Peyer's patch (tissue), 4 donors: ENCODE data around the gene RBM27. TPM values are rescaled to one million over a fixed set of nuclear protein-coding genes. Genes with fewer than 3 reads are reported as not detected.
"Not testable (repeated sequence)": the region's sequence is repeated elsewhere in the genome, so short reads cannot be mapped to it uniquely, and the experiment has no call there.

Source experiments
- DNase-seq, 3 donors: peaks; one replicate each; pipeline ENCODE4 v3.0.0-alpha.2; 2017 to 2019
- H3K27ac ChIP-seq, 4 donors: fragments of 200-600 bp; sonication (generic); one replicate each; pipeline ENCODE4 v1.5.1; 2016 to 2019
- H3K27me3 ChIP-seq, 2 donors: fragments of 200-600 bp; sonication (generic); one replicate each; pipeline ENCODE4 v1.5.1; 2019
- H3K36me3 ChIP-seq, 3 donors: fragments of 200-600 bp; sonication (generic); one replicate each; pipeline ENCODE4 v1.5.1; 2016 to 2019
- H3K4me1 ChIP-seq, 4 donors: fragments of 200-600 bp; sonication (generic); one replicate each; pipeline ENCODE4 v1.5.1; 2016 to 2019
- H3K4me3 ChIP-seq, 4 donors: fragments of 200-600 bp; sonication (generic); 1 replicate in 3 of 4; 2 replicates in 1 of 4; pipeline ENCODE4 v1.5.1; 2016 to 2019; ENCODE audit warnings: mild to moderate bottlenecking in 1 of 4
- H3K9me3 ChIP-seq, 4 donors: fragments of 200-600 bp; sonication (generic); one replicate each; pipeline ENCODE4 v1.5.1; 2016 to 2019; ENCODE audit warnings: mild to moderate bottlenecking in 1 of 4
- CTCF ChIP-seq, 6 experiments: fragments of 450-650 bp in 4 of 6; fragments of 200-600 bp in 2 of 6; sonication (generic) in 1 of 6; IDR thresholded peaks; one replicate each; pipeline ENCODE4 v1.5.1; 2017 to 2019; ENCODE audit warnings: antibody characterized with exemption in 6 of 6, mild to moderate bottlenecking in 3 of 6, moderate library complexity in 1 of 6
- POLR2A ChIP-seq, 2 donors: fragments of 450-650 bp; IDR thresholded peaks; one replicate each; pipeline ENCODE4 v1.5.1; 2017; ENCODE audit warnings: antibody characterized with exemption in 2 of 2, mild to moderate bottlenecking in 2 of 2, moderate library complexity in 2 of 2
- total RNA-seq, 4 donors: library from RNA; depleted of rRNA; stranded (reverse); fragments of >200 nt; gene quantifications; one replicate each; pipeline ENCODE4 v1.1.0, GENCODE V29; 2016

The RBM27 gene
- total RNA-seq, 4 donors from 2014 or later, result 10.6 to 20.1 (median 14.7) TPM

- Histone ChIP-seq H3K27me3 (no peaks in the 10 kb centered on the region), H3K9me3 (no peaks in the 10 kb centered on the region), H3K27ac (no peak overlapping the region), H3K4me1 (no peaks in the 10 kb centered on the region), H3K36me3 (no peaks in the 10 kb centered on the region), H3K4me3 (no peak overlapping the region)
- DNase-seq, result no peak
- TF ChIP-seq CTCF (IDR thresholded peaks at IDR 0.05) (no peak), POLR2A (IDR thresholded peaks at IDR 0.05) (no peak)
These were observed 18.2 kb upstream of the RBM27 start for GRCh38 chr5:146185161-146185560.

GRCh38 chr5:146188358-146188757 lies 15.0 kb upstream of the RBM27 start:
- H3K4me1 ChIP-seq, result no peaks in the 10 kb centered on the region
- H3K36me3 ChIP-seq, result no peaks in the 10 kb centered on the region
- no peaks in the 10 kb centered on the region for H3K27me3 ChIP-seq
- no peak overlapping the region for H3K27ac ChIP-seq
- H3K4me3 ChIP-seq, result no peak overlapping the region
- TF ChIP-seq POLR2A (IDR thresholded peaks at IDR 0.05) (no peak), CTCF (IDR thresholded peaks at IDR 0.05) (no peak)
- no peaks in the 10 kb centered on the region for H3K9me3 ChIP-seq
- DNase-seq, result no peak

- H3K4me1 ChIP-seq, result no peaks in the 10 kb centered on the region
- no peak overlapping the region for H3K4me3 ChIP-seq
- H3K27me3 ChIP-seq, result no peaks in the 10 kb centered on the region
- TF ChIP-seq CTCF (IDR thresholded peaks at IDR 0.05) (no peak), POLR2A (IDR thresholded peaks at IDR 0.05) (no peak)
- no peaks in the 10 kb centered on the region for H3K36me3 ChIP-seq
- no peaks in the 10 kb centered on the region for H3K9me3 ChIP-seq
- H3K27ac ChIP-seq, result no peak overlapping the region
- DNase-seq, result no peak
These were observed 10.8 kb upstream of the RBM27 start for GRCh38 chr5:146192571-146193043.

GRCh38 chr5:146193285-146193684 lies 10.1 kb upstream of the RBM27 start:
- TF ChIP-seq POLR2A (IDR thresholded peaks at IDR 0.05) (no peak), CTCF (IDR thresholded peaks at IDR 0.05) (no peak)
- H3K36me3 ChIP-seq, result no peaks in the 10 kb centered on the region
- H3K4me3 ChIP-seq, result no peak overlapping the region
- H3K27ac ChIP-seq, result no peak overlapping the region
- no peaks in the 10 kb centered on the region for H3K27me3 ChIP-seq
- DNase-seq, result no peak
- H3K9me3 ChIP-seq, result no peaks in the 10 kb centered on the region
- no peaks in the 10 kb centered on the region for H3K4me1 ChIP-seq

- not testable (repeated sequence) for H3K27ac ChIP-seq, H3K27me3 ChIP-seq, H3K9me3 ChIP-seq, DNase-seq, H3K4me3 ChIP-seq, H3K4me1 ChIP-seq, H3K36me3 ChIP-seq
These were observed 8.4 kb upstream of the RBM27 start for GRCh38 chr5:146194997-146195396.

- H3K36me3 ChIP-seq, result no peaks in the 10 kb centered on the region
- no peaks in the 10 kb centered on the region for H3K4me1 ChIP-seq
- H3K4me3 ChIP-seq, result no peak overlapping the region
- H3K9me3 ChIP-seq, result no peaks in the 10 kb centered on the region
- no peak overlapping the region for H3K27ac ChIP-seq
- no peaks in the 10 kb centered on the region for H3K27me3 ChIP-seq
- no peak for DNase-seq
- TF ChIP-seq CTCF (IDR thresholded peaks at IDR 0.05), result no peak
- no peak for TF ChIP-seq POLR2A (IDR thresholded peaks at IDR 0.05)
These were observed 6.9 kb upstream of the RBM27 start for GRCh38 chr5:146196459-146197048.
